Inferior parietal cortex (tissue), 1 donor: ENCODE results near the gene ZNF575.

Experiments used
- DNase-seq: peaks from one replicate; pipeline ENCODE4 v3.0.0-alpha.2; 2016; ENCODE audit errors: extremely low spot score

ZNF575 gene

GRCh38 chr19:43532962-43533545 is at the start of gene ZNF575:
TSS of gene ZNF575 (plus strand) at chr19:43533188. CDS start at chr19:43534423, 1,235 bp downstream.
- DNase-seq = peak; percentile 92

GRCh38 chr19:43483281-43483680 is 49.7 kb upstream of the ZNF575 start:
- DNase-seq = no peak

GRCh38 chr19:43485951-43486350 is 47.0 kb upstream of the ZNF575 start:
- DNase-seq = no peak

GRCh38 chr19:43486412-43486811 is 46.6 kb upstream of the ZNF575 start:
- no peak for DNase-seq

- DNase-seq = no peak
Observed at GRCh38 chr19:43488179-43488578, 44.8 kb upstream of the ZNF575 start.

- no peak for DNase-seq
Observed at GRCh38 chr19:43489310-43489709, 43.7 kb upstream of the ZNF575 start.

GRCh38 chr19:43489979-43490599 is 42.9 kb upstream of the ZNF575 start:
- DNase-seq = no peak

- no peak for DNase-seq
Observed at GRCh38 chr19:43490759-43491158, 42.2 kb upstream of the ZNF575 start.

- no peak for DNase-seq
Observed at GRCh38 chr19:43495082-43495481, 37.9 kb upstream of the ZNF575 start.

- no peak for DNase-seq
Observed at GRCh38 chr19:43496960-43497359, 36.0 kb upstream of the ZNF575 start.

GRCh38 chr19:43498233-43498842 is 34.6 kb upstream of the ZNF575 start:
- no peak for DNase-seq

GRCh38 chr19:43499042-43499441 is 33.9 kb upstream of the ZNF575 start:
- no peak for DNase-seq

- no peak for DNase-seq
Observed at GRCh38 chr19:43501661-43502418, 31.1 kb upstream of the ZNF575 start.

GRCh38 chr19:43502419-43502976 is 30.5 kb upstream of the ZNF575 start:
- no peak for DNase-seq

GRCh38 chr19:43503501-43504425 is 29.2 kb upstream of the ZNF575 start:
- DNase-seq = peak; percentile 94

GRCh38 chr19:43504426-43505185 is 28.4 kb upstream of the ZNF575 start, which contains the start of gene PHLDB3:
TSS of gene PHLDB3 (minus strand) at chr19:43504746. CDS start at chr19:43504118, 628 bp downstream.
- DNase-seq = no peak

GRCh38 chr19:43505186-43505456 is 27.9 kb upstream of the ZNF575 start:
- no peak for DNase-seq

- DNase-seq = no peak
Observed at GRCh38 chr19:43505941-43506340, 27.0 kb upstream of the ZNF575 start.

- DNase-seq = no peak
Observed at GRCh38 chr19:43506629-43507028, 26.4 kb upstream of the ZNF575 start.

- DNase-seq = no peak
Observed at GRCh38 chr19:43507880-43508279, 25.1 kb upstream of the ZNF575 start.

GRCh38 chr19:43510713-43511112 is 22.3 kb upstream of the ZNF575 start:
- DNase-seq = no peak
